ENCODE results near the gene MAN2C1.

The MAN2C1 gene

GRCh38 chr15:75309711-75310110 is 58.7 kb downstream of the MAN2C1 start:
- TF ChIP-seq Cebpa-rat (IDR thresholded peaks at IDR 0.05): no peak
- H3K27me3 ChIP-seq: no peaks in the 10 kb centered on the region
- no peaks in the 10 kb centered on the region for H3K9me3 ChIP-seq (replicated peaks in 1 of 11)
- H3K4me3 ChIP-seq: no peak overlapping the region
- no peak overlapping the region for H3K9ac ChIP-seq
- H3K4me2 ChIP-seq: no peak overlapping the region
- peaks cover 0 to 13% (median 9%) of the 10 kb centered on the region in 10 experiments; a peak in 12 of 20 replicates for H3K4me1 ChIP-seq
- no peak overlapping the region for H3K27ac ChIP-seq
- H3K36me3 ChIP-seq: no peaks in the 10 kb centered on the region
- no peaks in the 10 kb centered on the region for H4K20me1 ChIP-seq

DNA sequence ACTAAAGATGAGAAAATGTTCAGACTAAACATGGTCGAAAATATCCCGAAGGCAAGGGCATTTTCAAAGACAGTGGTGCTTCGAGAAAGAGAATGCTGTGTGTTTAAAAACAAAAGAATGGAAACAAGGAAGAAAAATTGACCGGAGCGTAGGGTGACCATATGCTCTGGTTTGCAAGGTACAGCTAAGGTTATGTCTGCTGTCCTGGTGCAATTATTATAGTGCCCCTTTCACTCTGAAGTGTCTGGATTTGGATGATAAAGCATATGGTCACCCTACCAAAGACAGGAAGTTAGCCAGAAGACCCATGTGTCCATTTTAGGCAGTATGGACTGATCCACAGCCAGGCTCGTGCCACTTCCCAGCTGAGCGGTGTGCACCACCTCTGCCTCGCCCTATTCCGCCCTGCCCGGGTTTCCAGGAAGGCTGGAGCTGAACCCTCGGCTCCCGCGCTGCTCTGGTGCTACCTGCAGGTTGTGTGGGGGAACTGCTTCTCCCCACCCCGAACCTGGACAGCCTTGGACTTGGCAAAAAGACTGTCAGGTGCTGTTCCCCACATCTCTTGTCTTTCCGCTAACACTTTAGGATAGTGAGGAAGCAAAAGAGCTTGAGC is 60.5 kb downstream of the MAN2C1 start:
- H3K4me2 ChIP-seq: no peak overlapping the region
- H3K4me1 ChIP-seq: peaks cover 0 to 3% (median under 1%) of the 10 kb centered on the region in 10 experiments; a peak in 7 of 20 replicates
- no peaks in the 10 kb centered on the region for H3K9me3 ChIP-seq (replicated peaks in 1 of 11)
- H3K4me3 ChIP-seq: no peak overlapping the region
- TF ChIP-seq Cebpa-rat (IDR thresholded peaks at IDR 0.05): no peak
- no peak overlapping the region for H3K9ac ChIP-seq
- no peak overlapping the region for H3K27ac ChIP-seq
- H3K36me3 ChIP-seq: no peaks in the 10 kb centered on the region
- no peaks in the 10 kb centered on the region for H4K20me1 ChIP-seq
- no peaks in the 10 kb centered on the region for H3K27me3 ChIP-seq

GRCh38 chr15:75306188-75306587 is 62.2 kb downstream of the MAN2C1 start:
- Histone ChIP-seq H3K9ac (no peak overlapping the region), H3K36me3 (no peaks in the 10 kb centered on the region), H3K9me3 (replicated peaks in 1 of 11) (no peaks in the 10 kb centered on the region), H3K4me3 (no peak overlapping the region), H3K27ac (no peak overlapping the region), H3K4me2 (no peak overlapping the region), H3K27me3 (no peaks in the 10 kb centered on the region), H4K20me1 (no peaks in the 10 kb centered on the region), H3K4me1 (no peaks in the 10 kb centered on the region)
- no peak for TF ChIP-seq Cebpa-rat (IDR thresholded peaks at IDR 0.05)

All from BLaER1 treated with 17β-estradiol and CSF1 and Interleukin-3, amounts not matched to agents 10 nM and 100 nM (cell line).